Rectal smooth muscle tissue (tissue), 1 donor: ENCODE results near the gene SMAD4.

Experiments used
- H3K27ac ChIP-seq: one replicate; pipeline ENCODE4 v1.7.0; 2013; ENCODE audit warnings: low read depth, low read length, inconsistent platforms
- H3K27me3 ChIP-seq: one replicate; pipeline ENCODE4 v1.7.0; 2013; ENCODE audit warnings: low read length; ENCODE audit not compliant: control insufficient read depth, insufficient read depth
- H3K36me3 ChIP-seq: one replicate; pipeline ENCODE4 v1.7.0; 2013; ENCODE audit warnings: low read length; ENCODE audit not compliant: control insufficient read depth, insufficient read depth
- H3K4me1 ChIP-seq: one replicate; pipeline ENCODE4 v1.7.0; 2013; ENCODE audit warnings: low read length; ENCODE audit not compliant: control insufficient read depth, insufficient read depth
- H3K4me3 ChIP-seq: one replicate; pipeline ENCODE4 v1.7.0; 2013; ENCODE audit warnings: low read length
- H3K9ac ChIP-seq: one replicate; pipeline ENCODE4 v1.7.0; 2013; ENCODE audit warnings: low read length

SMAD4 gene

GRCh38 chr18:51006948-51007789 is 22.8 kb upstream of the SMAD4 start:
- H3K9ac ChIP-seq = no peak overlapping the region
- H3K27ac ChIP-seq = no peak overlapping the region
- H3K27me3 ChIP-seq = no peaks in the 10 kb centered on the region
- no peak overlapping the region for H3K4me3 ChIP-seq
- H3K36me3 ChIP-seq = no peaks in the 10 kb centered on the region
- no peaks in the 10 kb centered on the region for H3K4me1 ChIP-seq

- H3K9ac ChIP-seq = no peak overlapping the region
- H3K27me3 ChIP-seq = no peaks in the 10 kb centered on the region
- H3K4me1 ChIP-seq = no peaks in the 10 kb centered on the region
- H3K27ac ChIP-seq = no peak overlapping the region
- no peak overlapping the region for H3K4me3 ChIP-seq
- H3K36me3 ChIP-seq = no peaks in the 10 kb centered on the region
Measured at GRCh38 chr18:51007790-51008139, 22.2 kb upstream of the SMAD4 start.

GRCh38 chr18:51009072-51009471 is 20.9 kb upstream of the SMAD4 start:
- H3K27me3 ChIP-seq = no peaks in the 10 kb centered on the region
- H3K4me3 ChIP-seq = no peak overlapping the region
- H3K9ac ChIP-seq = no peak overlapping the region
- no peaks in the 10 kb centered on the region for H3K4me1 ChIP-seq
- no peak overlapping the region for H3K27ac ChIP-seq
- H3K36me3 ChIP-seq = no peaks in the 10 kb centered on the region

GRCh38 chr18:51010218-51010617 is 19.8 kb upstream of the SMAD4 start:
- Histone ChIP-seq H3K27ac (no peak overlapping the region), H3K36me3 (no peaks in the 10 kb centered on the region), H3K4me1 (no peaks in the 10 kb centered on the region), H3K27me3 (no peaks in the 10 kb centered on the region), H3K4me3 (no peak overlapping the region), H3K9ac (no peak overlapping the region)

- no peaks in the 10 kb centered on the region for H3K4me1 ChIP-seq
- H3K4me3 ChIP-seq = no peak overlapping the region
- H3K27me3 ChIP-seq = no peaks in the 10 kb centered on the region
- no peaks in the 10 kb centered on the region for H3K36me3 ChIP-seq
- H3K9ac ChIP-seq = no peak overlapping the region
- no peak overlapping the region for H3K27ac ChIP-seq
Measured at GRCh38 chr18:51011709-51012108, 18.3 kb upstream of the SMAD4 start.

- Histone ChIP-seq H3K9ac (no peak overlapping the region), H3K4me3 (no peak overlapping the region), H3K27me3 (no peaks in the 10 kb centered on the region), H3K27ac (no peak overlapping the region), H3K36me3 (no peaks in the 10 kb centered on the region), H3K4me1 (no peaks in the 10 kb centered on the region)
Measured at GRCh38 chr18:51012441-51012840, 17.6 kb upstream of the SMAD4 start.

- no peak overlapping the region for H3K4me3 ChIP-seq
- H3K36me3 ChIP-seq = no peaks in the 10 kb centered on the region
- no peaks in the 10 kb centered on the region for H3K4me1 ChIP-seq
- no peaks in the 10 kb centered on the region for H3K27me3 ChIP-seq
- H3K27ac ChIP-seq = no peak overlapping the region
- no peak overlapping the region for H3K9ac ChIP-seq
Measured at GRCh38 chr18:51013259-51013658, 16.8 kb upstream of the SMAD4 start.

GRCh38 chr18:51017140-51017879 is 12.7 kb upstream of the SMAD4 start:
- H3K36me3 ChIP-seq = no peaks in the 10 kb centered on the region
- H3K4me1 ChIP-seq = no peaks in the 10 kb centered on the region
- H3K9ac ChIP-seq = no peak overlapping the region

GRCh38 chr18:51020536-51020935 is 9.5 kb upstream of the SMAD4 start:
- no peaks in the 10 kb centered on the region for H3K27me3 ChIP-seq
- H3K27ac ChIP-seq = no peak overlapping the region
- no peak overlapping the region for H3K9ac ChIP-seq
- no peaks in the 10 kb centered on the region for H3K36me3 ChIP-seq
- no peak overlapping the region for H3K4me3 ChIP-seq
- no peaks in the 10 kb centered on the region for H3K4me1 ChIP-seq

More at GRCh38 chr18:51017140-51017879, 12.7 kb upstream of the SMAD4 start:
- Histone ChIP-seq H3K27me3 (no peaks in the 10 kb centered on the region), H3K27ac (no peak overlapping the region), H3K4me3 (no peak overlapping the region)

GRCh38 chr18:51021226-51021965 is 8.6 kb upstream of the SMAD4 start:
- Histone ChIP-seq H3K4me3 (no peak overlapping the region), H3K36me3 (no peaks in the 10 kb centered on the region), H3K27ac (no peak overlapping the region), H3K9ac (no peak overlapping the region), H3K4me1 (no peaks in the 10 kb centered on the region), H3K27me3 (no peaks in the 10 kb centered on the region)

GRCh38 chr18:51025512-51025911 is 4.5 kb upstream of the SMAD4 start:
- Histone ChIP-seq H3K27me3 (no peaks in the 10 kb centered on the region), H3K36me3 (no peaks in the 10 kb centered on the region), H3K27ac (no peak overlapping the region), H3K4me3 (no peak overlapping the region), H3K4me1 (peaks cover 6% of the 10 kb centered on the region), H3K9ac (no peak overlapping the region)

GRCh38 chr18:51028201-51028805 is 1.7 kb upstream of the SMAD4 start:
- no peak overlapping the region for H3K9ac ChIP-seq
- no peak overlapping the region for H3K4me3 ChIP-seq
- H3K27ac ChIP-seq = no peak overlapping the region
- no peaks in the 10 kb centered on the region for H3K27me3 ChIP-seq
- no peaks in the 10 kb centered on the region for H3K36me3 ChIP-seq
- peaks cover 19% of the 10 kb centered on the region for H3K4me1 ChIP-seq
